Measurements from ENCODE around the gene DRAP1. TPM values are rescaled to one million over a fixed set of nuclear protein-coding genes. Genes with fewer than 3 reads are reported as not detected.

The DRAP1 gene
- 100 to 1,000 TPM; 101 to 127 TPM for total RNA-seq

- Histone ChIP-seq H3K9me3 (no peaks in the 10 kb centered on the region), H3K4me1 (replicated peaks) (peaks cover 27% of the 10 kb centered on the region), H3K27me3 (replicated peaks; ENCODE audit: insufficient read depth) (no peaks in the 10 kb centered on the region), H3K36me3 (no peaks in the 10 kb centered on the region), H3K4me3 (peak within 1 kb of the TSS; percentile 92 to 98), H3K27ac (peak within 1 kb of the TSS; percentile 89 to 92)
- under 1% methylated on average over 38 of the region's 59 CpGs for WGBS
- TF ChIP-seq POLR2AphosphoS5 (IDR thresholded peaks at IDR 0.05): peak; percentile 86
- peak in 3 of 4 experiments; percentile 12 to 27 (median 12) for TF ChIP-seq CTCF (IDR thresholded peaks at IDR 0.05)
- peak; percentile 71 for TF ChIP-seq POLR2A (IDR thresholded peaks at IDR 0.05)
- peak; percentile 99 for DNase-seq (ENCODE audit: low spot score)
- intact Hi-C loops (cut with DNase I): loop anchor here (1.0 to 10.0 kb wide), 3 partner anchors 43 to 346 kb away; partner anchors contain the start of genes MUS81, RAB1B and SART1
Measured at GRCh38 chr11:65919141-65919572, at the start of gene DRAP1. Gene DRAP1 (plus strand): TSS chr11:65919426. CDS start chr11:65919502, 76 bp downstream.

- 85% methylated on average over 24 of the region's 24 CpGs for WGBS
- no peak overlapping the region for H3K27ac ChIP-seq
- no peaks in the 10 kb centered on the region for H3K27me3 ChIP-seq (replicated peaks; ENCODE audit: insufficient read depth)
- H3K4me1 ChIP-seq (replicated peaks): peaks cover 3% of the 10 kb centered on the region
- intact Hi-C loops (cut with DNase I): no loop called here
- no peak for DNase-seq (ENCODE audit: low spot score)
- H3K4me3 ChIP-seq: no peak overlapping the region
- TF ChIP-seq POLR2AphosphoS5 (IDR thresholded peaks at IDR 0.05) (no peak), CTCF (IDR thresholded peaks at IDR 0.05) (no peak)
- H3K36me3 ChIP-seq: peaks cover under 1 to 5% of the 10 kb centered on the region in 2 donors
- H3K9me3 ChIP-seq: no peaks in the 10 kb centered on the region
Measured at GRCh38 chr11:65869643-65870306, 49.5 kb upstream of the DRAP1 start.

DNA sequence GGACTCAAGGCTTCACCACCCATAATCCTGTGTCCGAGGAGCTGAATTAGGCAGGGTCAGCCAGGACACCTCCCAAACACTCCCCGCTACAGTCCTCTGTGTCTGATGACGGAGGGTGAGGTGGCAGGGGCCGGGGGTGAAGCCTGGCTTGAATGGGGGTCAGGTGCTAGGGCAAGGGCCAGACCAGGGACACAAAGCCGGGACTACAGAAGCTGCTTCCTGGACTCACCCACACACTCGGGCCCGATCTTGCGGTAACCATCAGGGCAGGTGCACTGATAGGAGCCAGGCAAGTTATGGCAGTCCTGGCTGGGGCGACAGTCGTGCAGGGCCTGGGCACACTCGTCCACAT lies 48.9 kb upstream of the DRAP1 start:
- H3K27ac ChIP-seq: no peak overlapping the region
- intact Hi-C loops (cut with DNase I): no loop called here
- H3K4me3 ChIP-seq: no peak overlapping the region
- no peak for TF ChIP-seq POLR2AphosphoS5 (IDR thresholded peaks at IDR 0.05)
- TF ChIP-seq CTCF (IDR thresholded peaks at IDR 0.05): no peak
- TF ChIP-seq POLR2A (IDR thresholded peaks at IDR 0.05): no peak
- WGBS: 83% methylated on average over 11 of the region's 11 CpGs
- DNase-seq (ENCODE audit: low spot score): no peak
- no peaks in the 10 kb centered on the region for H3K9me3 ChIP-seq
- H3K36me3 ChIP-seq: peaks cover 0 to 2% of the 10 kb centered on the region in 2 donors
- peaks cover 3% of the 10 kb centered on the region for H3K4me1 ChIP-seq (replicated peaks)
- H3K27me3 ChIP-seq (replicated peaks; ENCODE audit: insufficient read depth): no peaks in the 10 kb centered on the region

DNA sequence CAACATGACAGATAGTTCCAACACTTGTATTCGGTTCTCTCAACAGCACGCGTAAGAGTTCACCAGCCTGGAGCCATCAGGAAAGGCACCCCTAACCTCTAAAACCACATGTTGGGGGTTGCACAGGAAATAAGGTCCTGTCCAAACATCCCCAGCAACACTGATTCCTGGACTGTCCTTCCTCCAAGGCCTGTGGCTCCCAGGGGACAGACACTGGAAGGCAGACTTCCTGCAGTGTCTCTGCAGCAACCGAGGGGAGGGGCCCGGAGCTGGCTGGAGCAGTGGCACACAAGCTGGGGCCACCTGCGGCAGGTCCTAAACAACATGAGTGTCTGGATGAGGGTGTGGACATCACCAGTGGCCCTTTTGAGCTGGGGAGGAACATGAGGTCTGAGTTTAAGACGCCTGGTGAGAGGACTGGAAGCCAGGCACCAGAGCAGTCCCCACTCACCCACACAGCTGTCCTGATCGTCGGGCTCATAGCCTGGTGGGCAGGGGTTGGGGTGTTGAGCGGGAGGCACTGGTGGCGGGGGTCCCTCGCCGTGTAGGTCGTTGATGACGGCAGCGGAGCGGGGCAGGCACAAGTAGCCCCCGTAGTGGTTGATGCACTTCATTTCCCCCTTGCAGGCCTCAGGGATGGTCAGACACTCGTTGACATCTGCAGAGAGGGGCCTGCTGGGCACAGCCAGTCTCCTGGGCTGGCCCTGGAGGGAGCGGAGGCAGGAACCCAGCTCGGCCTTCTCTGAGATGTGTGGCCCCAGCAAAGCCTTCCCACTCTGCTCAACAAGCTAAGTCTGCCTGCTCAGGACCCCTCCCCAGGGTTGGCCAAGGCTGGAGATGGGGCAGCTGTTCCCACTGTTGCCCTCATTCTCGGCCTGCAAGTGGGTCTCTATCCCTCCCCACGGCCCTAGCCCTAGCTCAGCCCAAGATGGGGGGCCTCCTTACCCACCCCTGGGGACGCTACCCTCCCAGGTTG lies 48.2 kb upstream of the DRAP1 start:
- WGBS: 73% methylated on average over 24 of the region's 24 CpGs
- Histone ChIP-seq H3K4me1 (replicated peaks) (peaks cover 3% of the 10 kb centered on the region), H3K27ac (peak overlapping the region in 1 of 2 donors; percentile 87), H3K36me3 (no peaks in the 10 kb centered on the region), H3K4me3 (peak overlapping the region in 1 of 2 donors; percentile 52), H3K9me3 (no peaks in the 10 kb centered on the region), H3K27me3 (replicated peaks; ENCODE audit: insufficient read depth) (no peaks in the 10 kb centered on the region)
- no peak for DNase-seq (ENCODE audit: low spot score)
- intact Hi-C loops (cut with DNase I): no loop called here
- TF ChIP-seq CTCF (IDR thresholded peaks at IDR 0.05) (no peak), POLR2AphosphoS5 (IDR thresholded peaks at IDR 0.05) (no peak), POLR2A (IDR thresholded peaks at IDR 0.05) (no peak)
